RWPE2 (cell line): Measurements from ENCODE around the gene CIC.
A peak's percentile ranks its signal among the peaks of the same experiment; 100 is the strongest.

ENCODE experiments used
- ATAC-seq: fragments of 200-7000 bp; cut with Tn5 transposase; 3 replicates; pipeline ENCODE4 v1.9.1; 2021; ENCODE audit warnings: low read depth
- DNase-seq: peaks from one replicate; pipeline ENCODE4 v3.0.0-alpha.2; 2020; ENCODE audit warnings: low spot score
- H3K27ac ChIP-seq: fragments of 450-650 bp; 2 replicates; pipeline ENCODE4 v1.5.1; 2017; ENCODE audit warnings: mild to moderate bottlenecking; ENCODE audit not compliant: poor library complexity, severe bottlenecking
- H3K27me3 ChIP-seq: fragments of 250-450 bp; sonication (Bioruptor Pico); 2 replicates; pipeline ENCODE4 v1.5.1; 2021; ENCODE audit warnings: mild to moderate bottlenecking, moderate library complexity; ENCODE audit not compliant: insufficient read depth, poor library complexity, severe bottlenecking
- H3K36me3 ChIP-seq: fragments of 250-450 bp; sonication (Bioruptor Pico); 2 replicates; pipeline ENCODE4 v1.5.1; 2020; ENCODE audit warnings: low read depth, mild to moderate bottlenecking, moderate library complexity
- H3K4me1 ChIP-seq: fragments of 250-450 bp; sonication (Bioruptor Pico); 2 replicates; pipeline ENCODE4 v1.5.1; 2021; ENCODE audit warnings: mild to moderate bottlenecking, moderate library complexity; ENCODE audit not compliant: insufficient read depth, poor library complexity, severe bottlenecking
- H3K4me3 ChIP-seq: fragments of 250-450 bp; sonication (Bioruptor Pico); 2 replicates; pipeline ENCODE4 v1.5.1; 2021; ENCODE audit warnings: mild to moderate bottlenecking, moderate library complexity; ENCODE audit not compliant: severe bottlenecking
- H3K9me3 ChIP-seq: fragments of 250-450 bp; sonication (Bioruptor Pico); 2 replicates; pipeline ENCODE4 v1.5.1; 2021; ENCODE audit warnings: mild to moderate bottlenecking, moderate library complexity; ENCODE audit not compliant: severe bottlenecking
- CTCF ChIP-seq: fragments of 450-650 bp; IDR thresholded peaks from one replicate; pipeline ENCODE4 v1.5.1; 2017; ENCODE audit warnings: mild to moderate bottlenecking, moderate library complexity; ENCODE audit not compliant: poor library complexity, severe bottlenecking

The CIC gene

DNA sequence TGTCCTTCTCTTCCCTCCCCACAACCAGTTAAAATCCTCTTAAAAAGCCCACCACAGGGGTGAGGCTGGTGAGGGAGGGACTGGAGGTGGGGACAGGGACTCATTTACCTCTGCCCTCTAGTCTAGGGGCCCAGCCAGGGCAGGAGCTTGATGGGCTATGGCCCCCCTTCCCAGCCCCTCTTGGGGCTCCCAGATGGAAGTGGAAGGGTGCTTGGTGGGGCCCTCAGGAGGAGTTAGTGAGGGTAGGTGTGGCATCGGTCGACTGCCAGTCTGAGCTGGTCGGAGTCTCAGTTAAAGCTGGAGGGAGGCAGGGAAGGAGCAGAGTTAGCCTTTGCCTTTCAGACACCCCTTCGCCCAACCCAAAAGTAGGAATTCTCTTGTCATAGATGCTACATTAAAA lies 38.5 kb upstream of the CIC start:
- no peak overlapping the region for H3K4me3 ChIP-seq

GRCh38 chr19:42232435-42232834 lies 36.6 kb upstream of the CIC start:
- H3K36me3 ChIP-seq, result peaks cover 87% of the 10 kb centered on the region
- H3K4me3 ChIP-seq, result no peak overlapping the region
- H3K4me1 ChIP-seq, result no peaks in the 10 kb centered on the region
- DNase-seq (no peak), ATAC-seq (peak; percentile 18; the same call in 2 of the 3 replicates)
- no peak overlapping the region for H3K27ac ChIP-seq
- no peaks in the 10 kb centered on the region for H3K9me3 ChIP-seq
- H3K27me3 ChIP-seq, result no peaks in the 10 kb centered on the region
- no peak for TF ChIP-seq CTCF

More for the DNA sequence above, 38.5 kb upstream of the CIC start:
- ATAC-seq (no peak), DNase-seq (no peak)
- Histone ChIP-seq H3K4me1 (no peaks in the 10 kb centered on the region), H3K36me3 (peaks cover 87% of the 10 kb centered on the region), H3K27ac (no peak overlapping the region), H3K27me3 (no peaks in the 10 kb centered on the region), H3K9me3 (no peaks in the 10 kb centered on the region)
- TF ChIP-seq CTCF, result no peak

DNA sequence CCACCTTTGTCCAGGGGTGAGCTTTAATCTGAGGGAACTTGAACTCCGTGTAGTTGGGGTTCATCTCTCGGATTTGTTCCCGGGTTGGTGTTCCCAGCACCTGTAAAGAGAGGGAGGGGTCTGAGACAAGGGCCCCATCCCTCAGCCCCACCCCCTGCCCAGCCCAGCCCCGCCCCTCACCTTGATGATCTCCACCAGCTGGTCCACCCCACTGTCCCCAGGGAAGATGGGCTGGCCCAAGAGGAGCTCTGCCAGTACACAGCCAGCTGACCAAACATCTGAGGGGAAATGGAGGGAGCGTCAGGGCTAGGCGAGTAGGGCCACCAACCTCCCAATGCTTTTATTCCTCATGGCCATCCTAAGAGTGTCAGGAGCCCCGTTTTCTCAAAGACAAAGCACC lies 35.9 kb upstream of the CIC start:
- Histone ChIP-seq H3K36me3 (peaks cover 90% of the 10 kb centered on the region), H3K4me3 (no peak overlapping the region), H3K4me1 (no peaks in the 10 kb centered on the region), H3K27ac (no peak overlapping the region), H3K27me3 (no peaks in the 10 kb centered on the region), H3K9me3 (no peaks in the 10 kb centered on the region)
- no peak for TF ChIP-seq CTCF
- ATAC-seq (no peak; the same call in 2 of the 3 replicates), DNase-seq (no peak)

- Histone ChIP-seq H3K4me3 (no peak overlapping the region), H3K4me1 (no peaks in the 10 kb centered on the region), H3K36me3 (peaks cover 85% of the 10 kb centered on the region), H3K27ac (no peak overlapping the region), H3K9me3 (no peaks in the 10 kb centered on the region), H3K27me3 (no peaks in the 10 kb centered on the region)
- no peak for DNase-seq
- ATAC-seq, result no peak
- TF ChIP-seq CTCF, result no peak
Observed at GRCh38 chr19:42233678-42234292, 35.3 kb upstream of the CIC start.

GRCh38 chr19:42234364-42234763 lies 34.7 kb upstream of the CIC start:
- ATAC-seq, result no peak
- no peaks in the 10 kb centered on the region for H3K27me3 ChIP-seq

More at GRCh38 chr19:42234364-42234763, 34.7 kb upstream of the CIC start:
- no peak overlapping the region for H3K27ac ChIP-seq
- TF ChIP-seq CTCF, result no peak
- peaks cover 86% of the 10 kb centered on the region for H3K36me3 ChIP-seq
- H3K4me3 ChIP-seq, result no peak overlapping the region
- no peaks in the 10 kb centered on the region for H3K4me1 ChIP-seq
- no peaks in the 10 kb centered on the region for H3K9me3 ChIP-seq
- DNase-seq, result no peak
